NCI-H1092 treated with DMSO at 0.1 percent for 48 hours (cell line): ENCODE measurements around the gene CALN1.
A peak's percentile ranks its signal among the peaks of the same experiment; 100 is the strongest.
"Not testable (repeated sequence)": the region's sequence is repeated elsewhere in the genome, so short reads cannot be mapped to it uniquely, and the experiment has no call there.

ENCODE experiments used
- DNase-seq: peaks from one replicate; lab custom pipeline; 2025; lab: John Stamatoyannopoulos, UW

The CALN1 gene

DNA sequence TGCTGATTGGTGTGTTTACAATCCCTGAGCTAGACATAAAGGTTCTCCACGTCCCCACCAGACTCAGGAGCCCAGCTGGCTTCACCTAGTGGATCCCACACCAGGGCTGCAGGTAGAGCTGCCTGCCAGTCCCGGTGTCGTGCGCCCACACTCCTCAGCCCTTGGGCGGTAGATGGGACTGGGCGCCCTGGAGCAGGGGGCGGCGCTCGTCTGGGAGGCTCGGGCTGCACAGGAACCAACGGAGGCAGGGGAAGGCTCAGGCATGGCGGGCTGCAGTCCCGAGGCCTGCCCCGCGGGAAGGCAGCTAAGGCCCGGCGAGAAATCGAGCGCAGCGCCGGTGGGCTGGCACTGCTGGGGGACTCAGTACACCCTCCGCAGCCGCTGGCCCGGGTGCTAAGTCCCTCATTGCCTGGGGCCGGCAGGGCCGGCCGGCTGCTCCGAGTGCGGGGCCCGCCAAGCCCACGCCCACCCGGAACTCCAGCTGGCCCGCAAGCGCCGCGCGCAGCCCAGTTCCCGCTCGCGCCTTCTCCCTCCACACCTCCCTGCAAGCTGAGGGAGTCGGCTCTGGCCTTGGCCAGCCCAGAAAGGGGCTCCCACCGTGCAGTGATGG is 674.1 kb downstream of the CALN1 start:
- DNase-seq, result not testable (repeated sequence)

DNA sequence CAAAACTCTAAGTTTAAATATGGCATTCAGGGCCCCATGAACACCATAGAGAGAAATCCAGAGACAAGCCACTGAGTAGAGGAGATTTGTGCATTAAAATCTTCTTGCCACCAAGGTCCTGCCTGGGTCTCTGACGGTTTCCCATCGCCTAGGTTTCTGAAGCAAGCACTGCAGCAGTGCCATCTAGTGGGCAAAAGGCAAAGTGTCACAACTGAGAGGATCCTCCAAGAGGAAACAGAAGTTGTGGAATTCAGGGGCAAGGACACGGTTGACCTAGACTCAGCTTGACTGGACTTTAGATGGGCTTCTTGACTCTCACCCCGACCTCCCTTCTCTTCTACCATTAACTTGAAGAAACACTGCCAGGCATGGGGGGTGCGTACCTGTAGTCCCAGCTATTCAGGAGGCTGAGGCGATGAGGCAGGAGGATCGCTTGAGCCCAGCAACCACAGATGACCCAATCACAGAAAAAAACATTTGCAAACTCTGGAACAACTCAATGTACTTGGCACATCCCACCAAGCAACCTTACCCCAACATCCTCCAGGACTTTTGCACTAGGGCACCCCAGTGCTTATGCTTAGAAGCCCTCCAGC is 676.1 kb downstream of the CALN1 start:
- peak; percentile 37 for DNase-seq

DNA sequence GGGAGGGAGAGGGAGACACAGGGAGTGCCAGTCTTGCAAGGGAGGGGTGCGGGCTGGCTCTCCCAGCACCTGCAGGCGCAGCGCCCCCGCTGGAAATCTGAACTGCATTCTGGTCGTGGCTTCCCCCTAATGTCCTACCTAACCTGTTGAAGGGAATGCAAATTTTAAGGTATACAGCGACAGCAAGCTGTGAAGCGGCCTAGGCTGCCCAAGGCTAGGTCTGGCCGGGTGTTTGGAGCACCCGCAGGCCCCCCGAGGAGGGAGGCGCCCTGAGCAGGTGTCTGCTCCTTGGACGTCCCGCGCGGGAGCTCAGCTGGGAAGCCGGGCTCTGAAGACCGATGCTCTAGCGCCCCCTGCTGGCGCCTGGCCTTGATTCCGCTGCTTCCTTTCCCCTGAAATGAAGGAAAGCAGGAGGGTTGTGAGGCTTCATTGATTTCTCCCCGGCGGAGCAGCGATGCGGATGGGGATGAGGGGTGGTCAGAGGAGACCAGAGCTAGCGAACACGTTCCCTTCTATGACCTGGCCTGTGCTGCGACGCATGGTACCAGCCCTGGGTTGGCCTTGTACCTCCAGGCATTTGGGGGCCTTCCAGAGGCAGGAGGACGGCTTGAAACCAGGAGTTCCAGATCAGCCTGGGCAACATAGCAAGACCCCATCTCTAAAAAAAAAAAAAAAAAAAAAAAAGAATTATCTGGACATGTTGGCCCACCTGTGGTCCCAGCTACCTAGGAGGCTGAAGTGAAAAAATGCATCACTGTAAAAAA is 678.8 kb downstream of the CALN1 start:
- peak; percentile 52 for DNase-seq

DNA sequence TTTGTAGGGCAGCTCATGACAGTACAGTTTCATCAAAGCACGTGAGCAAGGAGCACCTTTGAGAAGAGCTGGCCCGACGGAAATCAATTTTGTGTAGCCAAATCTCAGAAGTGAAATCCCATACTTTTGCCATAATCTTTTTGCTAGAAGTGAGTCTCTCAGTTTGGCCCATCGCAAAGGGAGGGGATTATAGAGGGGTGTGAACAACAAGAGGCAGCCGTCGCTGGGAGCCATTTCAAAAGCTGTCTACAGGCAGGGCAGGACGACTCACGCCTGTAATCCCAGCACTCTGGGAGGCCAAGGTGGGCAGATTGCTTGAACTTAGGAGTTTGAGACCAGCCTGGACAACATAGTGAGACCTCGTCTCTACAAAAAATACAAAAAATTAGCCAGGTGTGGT is 680.4 kb downstream of the CALN1 start:
- no peak for DNase-seq
